NCI-H146 (cell line): Measurements from ENCODE around the gene SRP68.
"Not testable (repeated sequence)": the region's sequence is repeated elsewhere in the genome, so short reads cannot be mapped to it uniquely, and the experiment has no call there.

ENCODE experiments used
- DNase-seq: peaks from one replicate; lab custom pipeline; 2025; lab: John Stamatoyannopoulos, UW

The SRP68 gene

DNA sequence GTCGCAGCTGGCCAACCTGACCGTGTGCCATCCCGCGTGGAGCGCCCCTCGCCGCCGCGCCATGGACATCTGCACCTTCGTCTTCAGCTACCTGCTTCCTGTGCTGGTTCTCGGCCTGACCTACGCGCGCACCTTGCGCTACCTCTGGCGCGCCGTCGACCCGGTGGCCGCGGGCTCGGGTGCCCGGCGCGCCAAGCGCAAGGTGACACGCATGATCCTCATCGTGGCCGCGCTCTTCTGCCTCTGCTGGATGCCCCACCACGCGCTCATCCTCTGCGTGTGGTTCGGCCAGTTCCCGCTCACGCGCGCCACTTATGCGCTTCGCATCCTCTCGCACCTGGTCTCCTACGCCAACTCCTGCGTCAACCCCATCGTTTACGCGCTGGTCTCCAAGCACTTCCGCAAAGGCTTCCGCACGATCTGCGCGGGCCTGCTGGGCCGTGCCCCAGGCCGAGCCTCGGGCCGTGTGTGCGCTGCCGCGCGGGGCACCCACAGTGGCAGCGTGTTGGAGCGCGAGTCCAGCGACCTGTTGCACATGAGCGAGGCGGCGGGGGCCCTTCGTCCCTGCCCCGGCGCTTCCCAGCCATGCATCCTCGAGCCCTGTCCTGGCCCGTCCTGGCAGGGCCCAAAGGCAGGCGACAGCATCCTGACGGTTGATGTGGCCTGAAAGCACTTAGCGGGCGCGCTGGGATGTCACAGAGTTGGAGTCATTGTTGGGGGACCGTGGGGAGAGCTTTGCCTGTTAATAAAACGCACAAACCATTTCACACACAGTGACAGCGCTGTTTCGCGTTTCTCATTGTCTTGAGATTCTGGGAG lies 4.7 kb upstream of the SRP68 start:
- no peak for DNase-seq

DNA sequence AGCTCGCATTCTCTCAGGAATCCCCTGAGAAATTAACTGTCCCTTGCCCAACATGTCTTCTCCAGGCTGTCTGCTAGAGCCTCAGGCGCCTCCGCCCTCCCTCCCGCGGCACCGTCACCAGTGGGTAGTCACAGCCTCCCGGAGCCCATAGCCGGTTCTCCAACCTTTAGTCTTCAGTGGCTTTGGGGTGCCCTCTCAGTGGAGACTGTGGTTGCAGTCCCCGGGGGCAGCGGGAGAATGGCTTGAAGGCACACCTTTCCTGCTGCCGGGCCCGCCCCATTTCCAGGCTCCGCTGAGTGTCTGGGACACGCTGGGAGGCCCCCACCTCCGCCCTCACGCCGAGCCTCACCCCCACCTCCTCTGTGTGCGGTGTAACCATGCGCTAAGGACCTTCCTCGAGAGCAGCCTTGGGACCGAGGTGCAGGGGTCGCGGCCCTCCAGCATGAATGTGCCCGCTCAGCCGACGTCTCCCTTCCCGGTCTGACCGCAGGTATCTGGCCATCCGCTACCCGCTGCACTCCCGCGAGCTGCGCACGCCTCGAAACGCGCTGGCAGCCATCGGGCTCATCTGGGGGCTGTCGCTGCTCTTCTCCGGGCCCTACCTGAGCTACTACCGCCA lies 3.9 kb upstream of the SRP68 start:
- peak; percentile 30 for DNase-seq

DNA sequence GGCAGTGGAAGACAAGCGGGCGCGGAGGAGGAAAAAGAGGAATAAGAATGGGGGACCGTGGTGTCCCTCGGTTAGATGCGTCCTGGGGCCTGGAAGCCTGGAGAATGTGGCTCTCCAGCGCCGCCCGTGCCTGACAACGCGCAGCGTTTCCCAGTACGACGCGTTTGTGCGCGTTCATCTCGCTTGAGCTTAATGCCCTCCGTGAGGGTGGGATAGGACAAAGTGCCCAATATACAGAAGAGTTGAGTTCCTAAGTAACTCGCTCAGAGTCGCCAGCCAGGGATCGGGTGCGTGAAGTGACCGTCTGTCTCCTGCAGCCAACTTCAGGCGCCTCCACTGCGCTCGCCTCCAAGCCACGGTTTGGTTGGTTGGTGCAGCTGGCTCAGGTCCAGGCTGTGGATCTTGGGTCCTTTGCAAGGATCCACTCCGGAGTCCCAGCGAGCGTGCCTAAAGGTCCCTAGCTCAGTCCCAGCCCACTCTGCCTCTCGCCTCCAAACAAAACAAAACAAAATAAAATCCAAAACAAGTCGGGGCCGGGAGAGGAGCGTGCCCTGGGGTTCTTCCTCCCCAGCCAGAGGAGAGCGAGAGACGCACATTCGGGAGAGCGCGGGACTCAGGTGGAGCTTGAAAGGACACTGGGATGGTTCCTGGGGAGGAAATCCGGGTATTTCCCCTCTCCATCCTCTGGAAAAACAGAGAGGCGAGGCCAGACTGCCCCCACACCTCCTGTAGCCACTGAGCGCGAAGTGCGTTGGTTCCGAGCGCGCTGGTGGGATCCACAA lies 3.2 kb upstream of the SRP68 start:
- peak; percentile 41 for DNase-seq

DNA sequence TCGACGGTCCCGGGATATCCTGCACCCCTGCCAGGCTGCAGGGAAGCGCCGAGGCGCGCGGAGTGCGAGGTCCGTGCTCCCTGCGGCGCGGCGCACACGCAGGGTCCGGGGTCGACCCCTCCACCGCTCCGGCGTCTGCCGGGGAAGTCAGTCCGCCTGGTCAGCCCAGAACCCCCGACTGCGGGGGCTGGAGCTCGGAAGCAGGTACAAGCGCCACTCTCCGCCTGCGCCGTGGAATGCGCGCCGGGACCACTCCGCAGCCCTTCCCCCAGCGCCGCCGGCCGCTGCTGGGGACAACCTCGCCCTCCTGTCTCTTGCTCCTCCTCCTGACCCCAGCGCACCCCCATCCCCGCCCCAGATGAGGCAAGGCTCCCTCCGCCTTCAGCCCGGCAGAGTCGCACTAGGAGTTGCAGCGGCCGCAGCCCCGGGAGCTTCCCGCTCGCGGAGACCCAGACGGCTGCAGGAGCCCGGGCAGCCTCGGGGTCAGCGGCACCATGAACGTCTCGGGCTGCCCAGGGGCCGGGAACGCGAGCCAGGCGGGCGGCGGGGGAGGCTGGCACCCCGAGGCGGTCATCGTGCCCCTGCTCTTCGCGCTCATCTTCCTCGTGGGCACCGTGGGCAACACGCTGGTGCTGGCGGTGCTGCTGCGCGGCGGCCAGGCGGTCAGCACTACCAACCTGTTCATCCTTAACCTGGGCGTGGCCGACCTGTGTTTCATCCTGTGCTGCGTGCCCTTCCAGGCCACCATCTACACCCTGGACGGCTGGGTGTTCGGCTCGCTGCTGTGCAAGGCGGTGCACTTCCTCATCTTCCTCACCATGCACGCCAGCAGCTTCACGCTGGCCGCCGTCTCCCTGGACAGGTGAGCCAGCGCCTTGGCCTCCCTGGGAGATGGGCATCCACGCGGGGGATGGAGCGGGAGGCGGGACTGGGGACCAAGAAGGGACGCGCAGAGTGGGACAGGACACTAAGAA lies 2.4 kb upstream of the SRP68 start, which contains the start of gene GALR2:
TSS of gene GALR2 (plus strand) at position 392 of the 974 bp plus-strand sequence. CDS start at position 495, 103 bp downstream.
- DNase-seq: peak; percentile 46

- no peak for DNase-seq
These were observed 678 bp downstream of the SRP68 start for GRCh38 chr17:76071531-76072147.

- no peak for DNase-seq
These were observed 6.5 kb downstream of the SRP68 start for GRCh38 chr17:76065775-76066174.

DNA sequence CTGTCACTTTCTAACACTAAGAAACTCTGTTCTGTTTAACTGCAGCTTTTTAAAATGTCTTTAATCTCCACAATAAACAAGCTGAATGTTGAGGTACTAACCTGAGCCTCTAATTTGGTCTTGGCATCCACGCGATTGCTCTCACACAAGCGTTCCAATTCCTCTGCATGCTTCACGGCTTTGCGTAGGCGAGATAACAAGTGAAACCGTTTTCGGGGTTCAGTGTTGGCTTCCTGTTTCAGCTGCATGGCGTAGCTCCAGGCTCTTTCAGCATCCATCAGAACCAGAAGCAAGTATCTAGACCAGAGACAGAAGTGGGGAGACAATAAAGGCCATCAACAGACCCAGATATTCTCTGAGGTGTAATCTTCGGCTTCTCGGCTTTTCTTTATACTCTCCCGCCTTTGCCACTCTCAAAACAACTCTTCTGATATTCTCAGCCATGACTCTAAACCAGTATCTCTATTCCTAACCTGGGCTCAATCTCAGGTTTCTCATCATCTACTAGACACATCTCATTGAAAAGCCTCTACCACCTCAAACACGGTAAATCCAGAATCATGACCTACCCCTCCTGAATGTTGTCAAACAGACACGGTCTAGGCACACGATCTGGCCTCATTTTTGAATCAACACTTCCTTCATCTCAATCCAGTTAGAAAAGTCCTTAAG lies 8.3 kb downstream of the SRP68 start:
- no peak for DNase-seq

DNA sequence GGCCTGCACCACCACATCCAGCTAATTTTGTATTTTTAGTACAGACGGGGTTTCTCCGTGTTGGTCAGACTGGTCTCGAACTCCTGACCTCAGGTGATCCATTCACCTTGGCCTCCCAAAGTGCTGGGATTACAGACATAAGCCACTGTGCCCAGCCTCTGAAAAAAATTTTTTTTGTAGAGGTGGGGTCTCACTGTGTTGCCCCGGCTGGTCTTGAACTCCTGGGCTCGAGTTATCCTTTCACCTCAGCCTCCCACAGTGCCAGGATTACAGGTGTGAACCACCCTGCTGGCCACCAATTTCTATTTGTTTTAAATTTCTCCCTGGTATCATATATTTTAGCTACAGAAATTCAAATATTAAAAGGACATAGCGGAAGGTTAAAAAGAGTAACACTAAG lies 14.1 kb downstream of the SRP68 start:
- DNase-seq: not testable (repeated sequence)

DNA sequence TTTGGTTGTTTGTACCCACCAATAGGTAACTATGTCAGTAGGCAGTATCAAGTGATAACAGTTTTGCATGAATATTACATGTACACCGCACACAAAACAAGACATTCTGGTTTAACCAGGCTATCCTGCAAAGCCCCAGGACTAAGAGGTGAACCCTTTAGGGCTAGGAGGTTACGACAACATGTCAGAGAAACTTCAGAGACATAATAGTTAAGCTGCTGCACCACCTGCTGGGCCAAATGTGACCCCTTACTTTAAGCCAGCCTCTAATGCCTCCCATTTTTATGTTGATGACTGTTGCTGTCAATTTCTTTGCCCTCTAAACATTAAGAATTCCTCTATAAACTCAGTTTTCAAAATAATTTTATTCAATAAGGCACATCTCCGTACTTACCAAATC lies 15.4 kb downstream of the SRP68 start:
- DNase-seq: no peak

- no peak for DNase-seq
These were observed 18.2 kb downstream of the SRP68 start for GRCh38 chr17:76054112-76054476.

DNA sequence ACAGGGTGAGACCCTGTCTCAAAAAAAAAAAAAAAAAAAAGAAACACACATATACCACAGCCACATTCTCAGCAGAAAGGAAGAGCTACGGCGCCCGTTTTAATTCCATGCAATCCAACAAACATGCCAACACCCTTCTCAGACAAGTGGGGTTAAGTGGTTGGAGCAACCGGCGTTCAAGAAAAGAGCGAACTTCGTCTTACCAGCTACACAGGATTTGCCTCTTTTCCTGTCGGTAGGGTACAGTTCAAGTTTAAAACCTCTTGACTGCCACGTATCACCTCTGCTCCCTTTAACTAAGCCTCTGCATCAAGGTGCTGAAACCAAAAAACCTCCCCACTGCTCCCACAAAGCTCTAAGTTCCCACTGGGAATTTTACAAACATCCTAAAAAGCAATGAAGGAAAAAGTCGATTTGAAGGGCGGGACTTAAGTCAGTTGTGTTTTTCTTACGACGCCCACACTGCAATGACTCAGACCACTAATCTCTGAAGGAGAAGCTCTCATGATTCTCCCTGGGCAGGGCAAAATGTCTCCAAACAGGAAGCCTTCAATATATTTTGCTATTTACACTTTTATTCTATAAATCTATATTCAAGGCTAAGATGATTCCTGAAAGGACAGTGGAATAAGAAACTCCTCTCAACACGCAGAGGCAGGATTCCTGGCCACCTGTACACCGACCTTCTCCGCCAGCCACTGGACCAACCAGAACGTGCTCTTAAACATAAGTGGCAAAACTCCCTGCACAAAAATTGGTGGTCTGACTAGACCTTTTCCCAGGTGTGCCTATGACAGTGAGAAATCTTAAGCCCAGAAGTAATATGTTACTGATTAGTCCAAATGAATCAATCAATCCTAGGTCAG lies 18.8 kb downstream of the SRP68 start:
- DNase-seq: no peak

- no peak for DNase-seq
These were observed 20.8 kb downstream of the SRP68 start for GRCh38 chr17:76051561-76051960.

- DNase-seq: no peak
These were observed 21.5 kb downstream of the SRP68 start for GRCh38 chr17:76050538-76051467.

GRCh38 chr17:76049836-76050537 lies 22.3 kb downstream of the SRP68 start:
- DNase-seq: no peak

DNA sequence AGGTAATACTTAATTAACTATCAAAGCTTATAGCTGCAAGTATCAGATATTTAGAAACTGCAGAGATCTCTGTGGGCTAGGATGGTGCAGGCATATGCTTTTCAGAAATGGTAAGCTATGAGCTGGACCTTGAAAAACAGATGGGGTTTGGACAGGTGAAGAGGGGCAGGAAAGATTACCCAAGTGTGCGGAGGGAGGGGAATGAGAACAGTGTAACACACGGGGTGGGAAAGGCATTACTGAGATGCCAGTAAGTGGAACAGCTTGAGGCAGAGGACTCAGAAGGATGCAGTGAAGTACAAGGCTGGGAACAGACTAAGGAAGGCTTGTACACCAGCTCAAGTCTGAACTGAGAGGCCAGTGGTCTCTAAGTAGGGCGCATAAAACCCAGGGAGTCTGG lies 23.1 kb downstream of the SRP68 start:
- no peak for DNase-seq

GRCh38 chr17:76048711-76049110 lies 23.6 kb downstream of the SRP68 start:
- no peak for DNase-seq

DNA sequence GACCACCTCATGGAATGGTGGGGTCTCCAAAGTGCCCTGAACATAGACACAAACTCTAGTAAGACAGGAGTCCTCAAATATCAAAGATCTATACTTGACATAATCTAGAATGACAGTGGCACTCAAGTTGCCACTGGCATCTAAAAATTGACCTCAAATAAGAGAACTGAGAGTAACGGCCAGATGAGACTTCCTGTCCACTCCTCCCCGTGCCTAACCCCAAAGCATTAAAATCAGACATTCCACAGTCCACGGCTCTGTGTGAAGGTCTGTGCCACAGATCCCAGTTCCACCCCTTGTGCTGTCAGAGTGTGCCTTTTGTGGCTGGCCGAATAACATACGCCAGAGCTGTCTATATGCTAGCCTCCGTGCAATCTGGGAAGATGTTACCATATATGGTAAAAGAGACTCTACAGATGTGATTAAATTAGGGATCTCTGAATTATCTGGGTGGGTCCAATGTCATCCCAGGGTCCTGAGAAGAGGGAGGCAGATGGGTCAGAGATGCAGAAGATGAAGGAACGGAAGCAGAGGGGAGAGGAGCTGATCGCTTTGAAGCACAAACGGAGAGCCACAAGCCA lies 24.2 kb downstream of the SRP68 start:
- no peak for DNase-seq
